ENCODE results near the gene TPST1.

- TF ChIP-seq CTCF (IDR thresholded peaks at IDR 0.05) (no peak), SIN3A (IDR thresholded peaks at IDR 0.05; ENCODE audit: borderline replicate concordance, insufficient read depth, low read depth, low read length) (no peak), POLR2AphosphoS5 (IDR thresholded peaks at IDR 0.05; ENCODE audit: low read depth, low read length) (no peak)
These were observed 8.5 kb downstream of the TPST1 start for GRCh38 chr7:66213637-66214036.
